Measurements from ENCODE around the gene RBM38.

GRCh38 chr20:57442888-57443239 is 51.7 kb downstream of the RBM38 start:
- TF ChIP-seq ZNF274 (IDR thresholded peaks at IDR 0.05; ENCODE audit: insufficient read depth, insufficient read length): no peak
- no peak for TF ChIP-seq SIN3A (IDR thresholded peaks at IDR 0.05; ENCODE audit: low read depth, low read length)
- TF ChIP-seq POLR2A (IDR thresholded peaks at IDR 0.05; ENCODE audit: low read depth, low read length): no peak
- no peak for TF ChIP-seq CTCF (IDR thresholded peaks at IDR 0.05 in 2 of 3, conservative IDR thresholded peaks at IDR 0.05 in 1 of 3; ENCODE audit: control insufficient read depth in 2 of 3, extremely low read depth in 1 of 3, insufficient read depth in 1 of 3, low read depth in 3 of 3, low read length in 3 of 3)
- no peak for TF ChIP-seq CHD2 (IDR thresholded peaks at IDR 0.05; ENCODE audit: borderline replicate concordance, low read depth, low read length)
- TF ChIP-seq CEBPB (IDR thresholded peaks at IDR 0.05; ENCODE audit: borderline replicate concordance in 1 of 2, low read depth in 2 of 2, low read length in 2 of 2): no peak
- no peak for TF ChIP-seq ATF3 (IDR thresholded peaks at IDR 0.05; ENCODE audit: borderline replicate concordance, extremely low read depth, low read depth, low read length)
- TF ChIP-seq POU2F2 (IDR thresholded peaks at IDR 0.05; ENCODE audit: borderline replicate concordance, low read depth, low read length): no peak
- TF ChIP-seq EZH2 (IDR thresholded peaks at IDR 0.05; ENCODE audit: borderline replicate concordance, control insufficient read depth, low read depth, low read length): no peak
- TF ChIP-seq TAF1 (IDR thresholded peaks at IDR 0.05; ENCODE audit: borderline replicate concordance, low read depth, low read length): no peak
- no peak for TF ChIP-seq CREB1 (IDR thresholded peaks at IDR 0.05; ENCODE audit: low read depth)

Data from GM12878 (cell line).